IMR-90 (cell line): ENCODE data around the gene CPXM2. TPM values are rescaled to one million over a fixed set of nuclear protein-coding genes. Genes with fewer than 3 reads are reported as not detected.

Experiments used
- ATAC-seq: fragments of 200-7000 bp; cut with Tn5 transposase; 2 replicates; pipeline ENCODE4 v1.9.1; 2020; ENCODE audit warnings: low read depth, mild to moderate bottlenecking, moderate library complexity
- BruUV-seq: library from RNA; stranded (reverse); fragments of 400-500 nt; replicated peaks from 2 replicates; lab custom pipeline; 2021; lab: Mats Ljungman, UMichigan
- CTCF ChIA-PET: fragments of 300-600 bp; formaldehyde crosslinking; extraction: SDS; loops from one replicate; lab custom pipeline; 2021; ENCODE audit warnings: antibody characterized with exemption; lab: Yijun Ruan, JAX
- POLR2A ChIA-PET: fragments of 300-600 bp; sonication (Branson Sonifier 250); formaldehyde crosslinking; loops from one replicate; lab custom pipeline; 2022; ENCODE audit warnings: antibody characterized with exemption; ENCODE audit not compliant: unreplicated experiment; lab: Charles Lee
- DNase-seq: peaks from one replicate; pipeline ENCODE4 v3.0.0; 2013
- H2AFZ ChIP-seq: replicated peaks from 2 replicates; pipeline ENCODE3; 2013; ENCODE audit warnings: low read length, mild to moderate bottlenecking; ENCODE audit not compliant: poor library complexity
- H2AK5ac ChIP-seq: 2 replicates; pipeline ENCODE4 v1.6.1; 2013; ENCODE audit warnings: low read depth, low read length, inconsistent platforms
- H2AK9ac ChIP-seq: replicated peaks from 2 replicates; pipeline ENCODE3; 2013; ENCODE audit warnings: mild to moderate bottlenecking, low read depth, low read length, moderate library complexity; ENCODE audit not compliant: poor library complexity
- H2BK120ac ChIP-seq: 2 replicates; pipeline ENCODE4 v1.6.1; 2013; ENCODE audit warnings: low read depth, low read length, inconsistent platforms
- H2BK15ac ChIP-seq: 3 replicates; pipeline ENCODE4 v1.6.1; 2013; ENCODE audit warnings: low read depth, low read length, inconsistent platforms
- H2BK20ac ChIP-seq: 2 replicates; pipeline ENCODE4 v1.6.1; 2013; ENCODE audit warnings: low read depth, mild to moderate bottlenecking, inconsistent platforms, low read length, moderate library complexity
- H2BK5ac ChIP-seq: 2 replicates; pipeline ENCODE4 v1.6.1; 2013; ENCODE audit warnings: mild to moderate bottlenecking, low read depth, low read length, inconsistent platforms; ENCODE audit not compliant: poor library complexity, severe bottlenecking
- H3K14ac ChIP-seq: replicated peaks from 2 replicates; pipeline ENCODE4 v1.6.1; 2013; ENCODE audit warnings: low read depth, low read length, inconsistent platforms
- H3K18ac ChIP-seq: 2 replicates; pipeline ENCODE4 v1.6.1; 2013; ENCODE audit warnings: low read depth, low read length, control low read depth
- H3K23ac ChIP-seq: 2 replicates; pipeline ENCODE4 v1.6.1; 2013; ENCODE audit warnings: low read depth, low read length, inconsistent platforms
- H3K27ac ChIP-seq: 2 replicates; pipeline ENCODE4 v1.5.1; 2013; ENCODE audit warnings: mild to moderate bottlenecking, control low read depth, low read length; ENCODE audit not compliant: insufficient read depth
- H3K27me3 ChIP-seq: 2 replicates; pipeline ENCODE4 v1.6.1; 2013; ENCODE audit warnings: low read length; ENCODE audit not compliant: control insufficient read depth, insufficient read depth
- H3K36me3 ChIP-seq: 2 replicates; pipeline ENCODE4 v1.6.1; 2013; ENCODE audit warnings: low read length, mixed read lengths; ENCODE audit not compliant: control insufficient read depth, insufficient read depth
- H3K4ac ChIP-seq: 2 replicates; pipeline ENCODE4 v1.6.1; 2013; ENCODE audit warnings: low read depth, low read length, inconsistent platforms
- H3K4me1 ChIP-seq: 2 replicates; pipeline ENCODE4 v1.6.1; 2013; ENCODE audit warnings: low read length, mixed read lengths; ENCODE audit not compliant: control insufficient read depth, insufficient read depth
- H3K4me2 ChIP-seq: 2 replicates; pipeline ENCODE4 v1.6.1; 2013; ENCODE audit warnings: low read depth, mild to moderate bottlenecking, control low read depth, low read length, moderate library complexity
- H3K4me3 ChIP-seq: 2 replicates; pipeline ENCODE4 v1.5.1; 2013; ENCODE audit warnings: low read depth, mild to moderate bottlenecking, control low read depth, low read length, moderate library complexity; ENCODE audit not compliant: insufficient read depth
- H3K56ac ChIP-seq: 2 replicates; pipeline ENCODE4 v1.6.1; 2013; ENCODE audit warnings: low read length, inconsistent platforms; ENCODE audit not compliant: insufficient read depth; ENCODE audit errors: extremely low read depth
- H3K79me1 ChIP-seq, 2 experiments: 2 replicates each; pipeline ENCODE4 v1.6.1; 2013; ENCODE audit warnings: low read length in 2 of 2, inconsistent platforms in 1 of 2, low read depth in 1 of 2
- H3K9ac ChIP-seq: 2 replicates; pipeline ENCODE4 v1.6.1; 2013; ENCODE audit warnings: low read depth, low read length, control low read depth
- H3K9me1 ChIP-seq: 2 replicates; pipeline ENCODE4 v1.6.1; 2013; ENCODE audit warnings: low read length, inconsistent platforms; ENCODE audit not compliant: insufficient read depth
- H3K9me3 ChIP-seq: 2 replicates; pipeline ENCODE4 v1.6.1; 2013; ENCODE audit warnings: low read length; ENCODE audit not compliant: control insufficient read depth, insufficient read depth
- H4K20me1 ChIP-seq: 2 replicates; pipeline ENCODE4 v1.6.1; 2013; ENCODE audit warnings: low read length, inconsistent platforms; ENCODE audit not compliant: insufficient read depth
- H4K5ac ChIP-seq: 2 replicates; pipeline ENCODE4 v1.6.1; 2013; ENCODE audit warnings: mild to moderate bottlenecking, low read depth, low read length, control low read depth
- H4K8ac ChIP-seq, 2 experiments: 2 replicates each; pipeline ENCODE4 v1.6.1; 2013; ENCODE audit warnings: low read depth in 2 of 2, low read length in 2 of 2, control low read depth in 1 of 2, inconsistent platforms in 1 of 2
- H4K91ac ChIP-seq: 2 replicates; pipeline ENCODE4 v1.6.1; 2013; ENCODE audit warnings: low read depth, low read length, inconsistent platforms; ENCODE audit not compliant: insufficient read depth
- BHLHE40 ChIP-seq: fragments of 150-350 bp; IDR thresholded peaks from 2 replicates; pipeline ENCODE4 v1.6.1; 2016; ENCODE audit warnings: mild to moderate bottlenecking, low read depth, low read length
- CEBPB ChIP-seq: IDR thresholded peaks from 2 replicates; pipeline ENCODE4 v1.6.1; 2012; ENCODE audit warnings: low read depth, low read length, improper control_type of control experiment
- CHD1 ChIP-seq: IDR thresholded peaks from 2 replicates; pipeline ENCODE4 v1.6.1; 2012; ENCODE audit warnings: low read depth, low read length, improper control_type of control experiment
- FOS ChIP-seq: fragments of 150-350 bp; IDR thresholded peaks from 2 replicates; pipeline ENCODE4 v1.6.1; 2016; ENCODE audit warnings: low read depth, low read length
- MAZ ChIP-seq: IDR thresholded peaks from 2 replicates; pipeline ENCODE4 v1.6.1; 2012; ENCODE audit warnings: low read depth, mild to moderate bottlenecking, low read length, improper control_type of control experiment, moderate library complexity, borderline replicate concordance
- MXI1 ChIP-seq: IDR thresholded peaks from 2 replicates; pipeline ENCODE4 v1.6.1; 2012; ENCODE audit warnings: low read depth, mild to moderate bottlenecking, low read length, moderate library complexity, borderline replicate concordance
- NFE2L2 ChIP-seq: fragments of 150-350 bp; IDR thresholded peaks from 2 replicates; pipeline ENCODE4 v1.6.1; 2016; ENCODE audit warnings: low read depth, mild to moderate bottlenecking, low read length
- POLR2A ChIP-seq: IDR thresholded peaks from 2 replicates; pipeline ENCODE4 v1.6.1; 2012; ENCODE audit warnings: mild to moderate bottlenecking, low read depth, low read length
- RFX5 ChIP-seq: IDR thresholded peaks from 2 replicates; pipeline ENCODE4 v1.8.0; 2012; ENCODE audit warnings: low read depth, mild to moderate bottlenecking, low read length, moderate library complexity
- SMC3 ChIP-seq: fragments of 150-350 bp; IDR thresholded peaks from 2 replicates; pipeline ENCODE4 v1.6.1; 2016; ENCODE audit warnings: low read depth, mild to moderate bottlenecking, antibody characterized with exemption, low read length, moderate library complexity
- WGBS, 2 experiments: methylation state at CpG; one replicate each; pipeline versions ENCODE4 v1.1.5 to v1.1.7; 2013; ENCODE audit warnings: missing lambda C conversion rate in 2 of 2; ENCODE audit not compliant: insufficient read length in 1 of 2; ENCODE audit errors: extremely low coverage in 2 of 2; 5-methylcytosine and 5-hydroxymethylcytosine counted together
- dilution Hi-C: fragments of 300-500 bp; cut with HindIII; formaldehyde crosslinking; loops from one replicate; pipeline ENCODE4 v1.14.3; 2018; ENCODE audit warnings: low sequenced_read_pairs; ENCODE audit not compliant: unreplicated experiment
- in situ Hi-C: fragments of 300-500 bp; cut with MboI; formaldehyde crosslinking; loops from 3 replicates; pipeline ENCODE4 v1.14.3; 2019; ENCODE audit warnings: low sequenced_read_pairs, inconsistent platforms, mixed read lengths
- intact Hi-C: fragments of 100-400 bp; cut with micrococcal nuclease; formaldehyde crosslinking; loops from 2 replicates; pipeline ENCODE4 v1.10.0; 2022
- polyA plus RNA-seq, 3 experiments: library from polyadenylated mRNA; depleted of rRNA; stranded (reverse); fragments of >200 nt; gene quantifications; 2 replicates each; pipeline ENCODE4 v1.2.3, GENCODE V29; 2012; ENCODE audit warnings: low replicate concordance in 1 of 3
- total RNA-seq: library from RNA; depleted of rRNA; stranded (reverse); fragments of >200 nt; gene quantifications from 2 replicates; pipeline ENCODE4 v1.2.3, GENCODE V29; 2012
- TF ChIP-seq, protein P1 (sequence below): conservative IDR thresholded peaks from 2 replicates; pipeline ENCODE4 v1.5.1; 2012; ENCODE audit warnings: mild to moderate bottlenecking, low read depth, low read length, improper control_type of control experiment
- TF ChIP-seq, protein P2 (sequence below): fragments of 150-350 bp; IDR thresholded peaks from 2 replicates; pipeline ENCODE4 v1.6.1; 2017; ENCODE audit warnings: mild to moderate bottlenecking, antibody characterized with exemption, low read length, low read depth
- TF ChIP-seq, protein P3 (sequence below): fragments of 150-350 bp; IDR thresholded peaks from 2 replicates; pipeline ENCODE4 v1.6.1; 2016; ENCODE audit warnings: low read depth, mild to moderate bottlenecking, low read length, moderate library complexity, borderline replicate concordance

Gene CPXM2
- total and polyA plus RNA-seq, 2 of the 4 experiments (the other 2 are of a cell fraction), result not detected

DNA sequence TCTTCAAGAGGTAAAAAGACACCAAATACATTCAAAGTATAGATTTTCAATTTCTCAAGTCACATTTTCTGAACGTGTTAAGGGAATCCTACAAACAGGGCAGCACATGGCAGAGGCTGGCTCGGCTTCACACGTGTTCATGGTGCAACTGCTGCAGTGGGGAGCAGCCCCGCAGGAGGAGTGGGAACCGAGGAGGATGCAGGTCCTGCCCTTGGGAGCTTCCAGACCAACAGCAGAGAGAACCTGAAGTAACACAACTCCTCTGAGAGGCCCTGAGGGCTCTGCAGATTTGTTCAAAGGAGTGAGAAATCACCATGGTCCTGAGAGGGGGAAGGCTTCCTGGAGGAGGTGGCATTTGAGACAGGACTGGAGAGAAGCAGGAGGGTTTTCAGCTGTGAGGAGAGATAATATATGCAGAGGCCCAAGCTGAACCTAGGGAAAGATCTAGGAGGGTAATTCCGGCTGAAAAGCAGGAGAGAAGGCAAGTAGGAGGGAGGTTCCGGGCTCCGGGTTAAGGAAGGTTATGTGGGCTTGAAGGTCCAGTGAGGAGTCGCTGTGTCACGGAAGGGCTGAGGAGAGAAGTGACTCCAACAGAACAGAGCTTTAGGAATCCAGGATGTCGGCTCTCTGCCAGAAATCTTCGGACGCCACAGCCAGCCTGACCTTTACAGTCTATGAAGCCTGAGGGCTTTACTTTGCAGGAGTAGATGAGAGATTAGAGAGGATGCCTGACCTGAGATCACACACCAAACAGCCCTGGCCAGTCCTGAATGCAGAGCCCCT lies 148.0 kb downstream of the CPXM2 start:
- Histone ChIP-seq H2AFZ (no peak overlapping the region), H4K20me1 (no peaks in the 10 kb centered on the region), H3K9me3 (peaks cover 41% of the 10 kb centered on the region), H3K23ac (no peak overlapping the region), H3K4me2 (no peak overlapping the region), H3K9me1 (no peaks in the 10 kb centered on the region), H2BK5ac (no peak overlapping the region), H3K79me1 (no peaks in the 10 kb centered on the region), H2BK15ac (no peak overlapping the region), H3K4ac (no peak overlapping the region), H4K5ac (no peak overlapping the region), H3K27me3 (no peaks in the 10 kb centered on the region), H3K4me3 (no peak overlapping the region), H2BK120ac (no peak overlapping the region), H3K4me1 (no peaks in the 10 kb centered on the region), H2BK20ac (no peak overlapping the region), H4K8ac (no peak overlapping the region), H3K18ac (no peak overlapping the region), H2AK9ac (no peak overlapping the region), H3K14ac (no peak overlapping the region), H3K56ac (no peak overlapping the region), H3K27ac (no peak overlapping the region), H3K9ac (no peak overlapping the region), H3K36me3 (no peaks in the 10 kb centered on the region), H2AK5ac (no peak overlapping the region), H4K91ac (no peak overlapping the region)
- POLR2A ChIA-PET, result no interaction called here
- no TSS peak for BruUV-seq
- CTCF ChIA-PET, result no interaction called here
- dilution Hi-C loops (no loop called here), intact Hi-C loops (no loop called here), in situ Hi-C loops (no loop called here)
- no peak for DNase-seq
- WGBS, 2 experiments, result 8% methylated on average over 4 of the region's 13 CpGs; no CpG with 5 or more reads in 1 of the 2 experiments
- no peak for ATAC-seq
- TF ChIP-seq POLR2A (no peak), MXI1 (no peak), FOS (no peak), MAZ (no peak), CEBPB (no peak), BHLHE40 (no peak), NFE2L2 (no peak), SMC3 (no peak), RFX5 (no peak), CHD1 (no peak)
- TF ChIP-seq, protein P1, sequence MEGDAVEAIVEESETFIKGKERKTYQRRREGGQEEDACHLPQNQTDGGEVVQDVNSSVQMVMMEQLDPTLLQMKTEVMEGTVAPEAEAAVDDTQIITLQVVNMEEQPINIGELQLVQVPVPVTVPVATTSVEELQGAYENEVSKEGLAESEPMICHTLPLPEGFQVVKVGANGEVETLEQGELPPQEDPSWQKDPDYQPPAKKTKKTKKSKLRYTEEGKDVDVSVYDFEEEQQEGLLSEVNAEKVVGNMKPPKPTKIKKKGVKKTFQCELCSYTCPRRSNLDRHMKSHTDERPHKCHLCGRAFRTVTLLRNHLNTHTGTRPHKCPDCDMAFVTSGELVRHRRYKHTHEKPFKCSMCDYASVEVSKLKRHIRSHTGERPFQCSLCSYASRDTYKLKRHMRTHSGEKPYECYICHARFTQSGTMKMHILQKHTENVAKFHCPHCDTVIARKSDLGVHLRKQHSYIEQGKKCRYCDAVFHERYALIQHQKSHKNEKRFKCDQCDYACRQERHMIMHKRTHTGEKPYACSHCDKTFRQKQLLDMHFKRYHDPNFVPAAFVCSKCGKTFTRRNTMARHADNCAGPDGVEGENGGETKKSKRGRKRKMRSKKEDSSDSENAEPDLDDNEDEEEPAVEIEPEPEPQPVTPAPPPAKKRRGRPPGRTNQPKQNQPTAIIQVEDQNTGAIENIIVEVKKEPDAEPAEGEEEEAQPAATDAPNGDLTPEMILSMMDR, result no peak
- TF ChIP-seq, protein P2, sequence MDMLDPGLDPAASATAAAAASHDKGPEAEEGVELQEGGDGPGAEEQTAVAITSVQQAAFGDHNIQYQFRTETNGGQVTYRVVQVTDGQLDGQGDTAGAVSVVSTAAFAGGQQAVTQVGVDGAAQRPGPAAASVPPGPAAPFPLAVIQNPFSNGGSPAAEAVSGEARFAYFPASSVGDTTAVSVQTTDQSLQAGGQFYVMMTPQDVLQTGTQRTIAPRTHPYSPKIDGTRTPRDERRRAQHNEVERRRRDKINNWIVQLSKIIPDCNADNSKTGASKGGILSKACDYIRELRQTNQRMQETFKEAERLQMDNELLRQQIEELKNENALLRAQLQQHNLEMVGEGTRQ, result no peak
- TF ChIP-seq, protein P3, sequence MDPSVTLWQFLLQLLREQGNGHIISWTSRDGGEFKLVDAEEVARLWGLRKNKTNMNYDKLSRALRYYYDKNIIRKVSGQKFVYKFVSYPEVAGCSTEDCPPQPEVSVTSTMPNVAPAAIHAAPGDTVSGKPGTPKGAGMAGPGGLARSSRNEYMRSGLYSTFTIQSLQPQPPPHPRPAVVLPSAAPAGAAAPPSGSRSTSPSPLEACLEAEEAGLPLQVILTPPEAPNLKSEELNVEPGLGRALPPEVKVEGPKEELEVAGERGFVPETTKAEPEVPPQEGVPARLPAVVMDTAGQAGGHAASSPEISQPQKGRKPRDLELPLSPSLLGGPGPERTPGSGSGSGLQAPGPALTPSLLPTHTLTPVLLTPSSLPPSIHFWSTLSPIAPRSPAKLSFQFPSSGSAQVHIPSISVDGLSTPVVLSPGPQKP, result no peak
